ENCODE data around the gene TBC1D3L.
"Not testable (repeated sequence)": the region's sequence is repeated elsewhere in the genome, so short reads cannot be mapped to it uniquely, and the experiment has no call there.

Gene TBC1D3L

GRCh38 chr17:37988960-37989359 lies at the start of gene TBC1D3L:
TSS of gene TBC1D3L (minus strand) at chr17:37989060. CDS start at chr17:37987520, 1,540 bp downstream.
- H3K27me3 ChIP-seq, H3K4me3 ChIP-seq, H3K4me2 ChIP-seq, H4K20me1 ChIP-seq, H3K4me1 ChIP-seq, H3K9ac ChIP-seq, H3K27ac ChIP-seq, H3K9me3 ChIP-seq, H3K36me3 ChIP-seq: not testable (repeated sequence)

- H3K9me3 ChIP-seq, H4K20me1 ChIP-seq, H3K4me3 ChIP-seq, H3K36me3 ChIP-seq, H3K27me3 ChIP-seq, H3K4me2 ChIP-seq, H3K27ac ChIP-seq, H3K4me1 ChIP-seq, H3K9ac ChIP-seq: not testable (repeated sequence)
Observed at GRCh38 chr17:38003676-38004075, 14.8 kb upstream of the TBC1D3L start, which contains the start of gene TBC1D3D. TSS of gene TBC1D3D (plus strand) at chr17:38003976. CDS start at chr17:38005561, 1,585 bp downstream.

Measured in BLaER1 (cell line).